DMS53 treated with DMSO at 0.1 percent for 48 hours (cell line): ENCODE measurements around the gene JAG2.

Source experiments
- DNase-seq: peaks from one replicate; lab custom pipeline; 2025; ENCODE audit not compliant: unreplicated experiment; lab: John Stamatoyannopoulos, UW

Gene JAG2

DNA sequence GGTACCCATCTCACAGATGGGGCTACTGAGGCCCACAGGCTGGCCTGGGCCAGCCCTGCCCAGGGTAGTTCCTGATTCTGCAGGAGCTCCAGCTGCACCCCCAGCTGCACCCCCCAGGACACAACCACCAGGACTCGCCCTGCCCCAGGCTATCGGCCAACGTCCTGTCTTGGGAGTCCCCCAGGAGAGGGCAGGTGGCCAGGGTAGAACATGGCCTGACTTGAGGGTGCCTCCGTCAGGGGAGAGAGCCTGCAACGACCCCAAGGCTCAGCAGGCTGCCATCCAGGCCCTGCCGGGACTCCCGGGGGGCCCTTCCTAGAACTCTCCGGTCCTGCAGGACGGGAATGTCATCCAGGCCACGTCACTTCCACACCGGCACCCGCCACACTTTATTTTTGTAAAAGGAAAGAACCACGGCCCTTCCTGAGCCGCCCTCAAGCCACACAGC, 15.8 kb downstream of the JAG2 start:
- DNase-seq: no peak

DNA sequence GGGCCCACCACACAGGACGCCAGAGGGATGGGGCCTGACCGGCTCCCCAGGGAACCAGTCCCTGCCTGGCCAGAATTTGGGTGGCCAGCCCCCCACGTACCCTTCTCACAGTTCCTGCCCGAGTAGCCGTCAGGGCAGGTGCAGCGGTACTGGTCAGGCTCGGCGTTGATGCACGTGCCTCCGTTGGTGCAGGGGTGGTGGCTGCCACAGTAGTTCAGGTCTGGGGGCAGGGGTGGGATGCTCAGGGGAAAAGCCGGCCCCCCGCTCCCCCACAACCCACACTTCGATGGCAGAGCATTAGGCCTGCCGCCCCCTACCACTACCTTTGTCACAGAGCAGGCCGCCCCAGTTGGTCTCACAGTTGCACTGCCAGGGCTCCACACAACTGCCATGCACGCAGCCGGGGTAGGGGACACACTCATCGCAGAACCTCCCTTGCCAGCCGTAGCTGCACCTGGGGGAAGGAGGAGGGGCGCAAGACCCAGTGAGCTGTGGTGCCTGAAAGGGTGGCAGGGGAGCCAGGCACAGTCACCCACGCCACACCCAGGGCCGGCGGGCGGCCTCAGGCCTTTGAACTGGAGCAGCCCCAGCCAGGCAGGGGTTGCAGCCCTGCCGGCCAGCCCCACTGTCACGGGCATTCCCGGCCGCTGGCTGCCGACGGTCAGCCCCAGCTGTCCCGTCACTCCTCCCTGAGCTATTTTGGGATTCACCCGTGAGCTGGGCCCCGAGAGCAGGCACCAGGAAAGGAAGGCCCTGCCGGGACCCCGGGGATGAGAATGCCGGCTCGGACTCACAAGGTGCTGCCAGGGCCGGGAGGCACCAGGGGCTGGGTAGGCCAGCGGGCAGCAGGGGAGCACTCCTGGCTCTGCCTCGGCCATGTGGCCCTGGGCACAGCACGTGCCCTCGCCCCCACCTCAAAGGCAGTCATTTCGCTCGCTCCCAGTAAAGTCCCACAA, 16.5 kb downstream of the JAG2 start:
- no peak for DNase-seq

DNA sequence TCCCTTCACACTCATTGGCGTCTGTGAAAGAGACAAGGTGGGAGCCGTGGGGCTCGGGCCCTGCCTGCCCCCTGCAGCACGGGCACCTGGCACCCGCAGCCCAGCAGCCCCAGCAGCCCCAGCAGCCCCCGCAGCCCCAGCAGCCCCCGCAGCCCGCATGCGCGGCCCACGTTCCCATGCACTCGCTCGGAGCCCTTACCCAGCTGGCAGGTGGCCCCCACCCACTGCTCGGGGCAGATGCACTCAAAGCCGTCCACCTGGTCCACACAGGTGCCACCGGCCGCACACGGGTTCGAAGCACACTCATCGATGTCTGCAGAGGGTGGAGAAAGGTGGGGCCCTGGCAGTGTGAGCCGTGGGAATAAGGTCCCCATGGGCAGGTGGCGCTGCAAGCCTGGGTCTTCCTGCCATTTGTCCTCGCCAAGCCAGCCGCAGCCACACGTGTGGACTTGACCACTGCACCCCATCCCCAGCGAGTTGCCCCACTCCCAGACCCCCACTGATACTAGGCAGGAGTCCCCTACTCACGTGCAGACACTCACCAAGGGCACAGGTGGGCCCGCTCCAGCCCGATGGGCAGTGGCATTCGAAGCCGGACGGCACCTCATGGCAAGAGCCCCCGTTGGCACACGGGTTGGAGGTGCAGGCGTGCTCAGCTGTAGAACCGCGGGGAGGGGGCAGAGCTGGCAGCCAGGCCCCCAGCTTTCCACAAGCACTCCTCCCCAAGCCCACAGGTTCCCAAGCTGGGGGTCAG, 17.3 kb downstream of the JAG2 start:
- DNase-seq: no peak

DNA sequence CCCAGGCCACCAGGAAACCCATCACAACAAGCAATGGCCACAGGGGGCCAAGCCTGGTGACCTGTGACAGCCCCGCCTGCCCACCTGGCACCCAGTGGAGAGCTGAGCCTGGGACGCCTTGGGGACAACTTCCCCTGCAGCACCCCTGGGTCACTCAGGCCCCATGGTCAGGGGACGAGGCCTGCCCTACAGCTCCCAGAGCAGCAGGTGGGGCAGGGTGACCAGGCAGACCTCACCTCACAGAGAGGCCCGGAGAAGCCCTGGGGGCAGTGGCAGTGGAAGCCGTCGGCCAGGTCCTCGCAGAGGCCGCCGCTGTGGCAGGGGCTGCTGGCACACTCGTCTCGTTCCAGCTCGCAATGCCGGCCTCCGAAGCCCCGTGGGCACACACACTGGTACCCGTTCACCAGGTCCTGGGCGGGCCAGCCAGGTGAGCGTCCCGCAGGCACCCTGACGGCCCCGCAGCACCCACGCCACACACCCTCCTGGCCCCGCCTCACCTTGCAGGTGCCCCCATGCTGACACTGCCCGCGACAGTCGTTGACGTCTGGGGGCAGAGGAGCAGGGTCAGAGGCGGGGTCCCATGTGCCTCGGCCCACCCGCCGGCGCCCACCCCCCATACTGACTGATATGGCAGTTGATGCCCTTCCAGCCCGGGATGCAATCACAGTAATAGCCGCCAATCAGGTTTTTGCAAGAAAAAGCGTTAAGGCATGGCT, 18.1 kb downstream of the JAG2 start:
- DNase-seq: no peak

DNA sequence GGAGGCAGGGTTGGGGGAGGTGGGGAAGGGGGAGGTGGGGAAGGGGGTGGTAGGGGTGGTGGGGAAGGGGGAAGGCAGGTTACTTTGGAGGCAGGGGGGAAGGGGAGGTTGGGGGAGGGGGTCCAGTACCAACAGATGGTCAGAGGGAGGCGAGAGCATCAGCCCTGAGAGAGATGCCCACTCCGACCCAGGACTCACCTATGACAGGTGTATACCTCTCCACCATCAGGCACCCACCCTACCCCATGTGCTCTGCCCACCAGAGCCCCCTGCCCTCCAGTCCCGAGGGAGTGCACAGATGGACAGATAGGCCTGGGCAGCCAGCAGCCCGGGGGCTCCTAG, 18.6 kb downstream of the JAG2 start:
- DNase-seq: no peak

DNA sequence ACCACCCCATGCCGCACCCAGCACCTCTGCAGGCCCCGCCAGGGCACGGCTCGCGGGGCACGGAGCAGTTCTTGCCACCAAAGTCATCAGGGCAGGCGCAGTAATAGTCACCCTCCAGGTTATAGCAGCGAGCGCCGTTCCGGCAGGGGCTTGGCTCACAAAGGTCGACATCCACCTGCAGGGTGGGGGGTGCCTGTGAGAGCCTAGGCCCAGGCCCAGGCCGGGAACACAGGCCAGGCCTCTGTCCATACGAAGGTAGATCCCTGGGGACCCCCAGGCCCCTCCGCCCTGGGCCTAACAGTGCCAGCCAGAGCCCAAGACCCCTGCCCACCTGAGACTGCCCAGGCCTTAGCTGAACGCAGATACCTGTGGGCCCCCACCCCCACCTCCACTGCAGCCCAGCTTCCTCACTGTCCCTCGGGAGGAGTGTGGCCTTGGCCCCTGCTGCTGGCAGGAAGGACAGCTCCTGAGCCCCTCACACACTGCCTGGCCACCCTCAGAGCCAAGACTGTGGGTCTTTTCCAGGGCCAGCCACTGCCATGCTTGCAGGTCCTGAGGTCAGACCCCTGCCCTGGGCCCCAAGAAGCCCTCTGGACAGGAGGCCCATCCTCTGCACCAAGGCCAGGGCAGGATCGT, 19.3 kb downstream of the JAG2 start:
- DNase-seq: no peak

DNA sequence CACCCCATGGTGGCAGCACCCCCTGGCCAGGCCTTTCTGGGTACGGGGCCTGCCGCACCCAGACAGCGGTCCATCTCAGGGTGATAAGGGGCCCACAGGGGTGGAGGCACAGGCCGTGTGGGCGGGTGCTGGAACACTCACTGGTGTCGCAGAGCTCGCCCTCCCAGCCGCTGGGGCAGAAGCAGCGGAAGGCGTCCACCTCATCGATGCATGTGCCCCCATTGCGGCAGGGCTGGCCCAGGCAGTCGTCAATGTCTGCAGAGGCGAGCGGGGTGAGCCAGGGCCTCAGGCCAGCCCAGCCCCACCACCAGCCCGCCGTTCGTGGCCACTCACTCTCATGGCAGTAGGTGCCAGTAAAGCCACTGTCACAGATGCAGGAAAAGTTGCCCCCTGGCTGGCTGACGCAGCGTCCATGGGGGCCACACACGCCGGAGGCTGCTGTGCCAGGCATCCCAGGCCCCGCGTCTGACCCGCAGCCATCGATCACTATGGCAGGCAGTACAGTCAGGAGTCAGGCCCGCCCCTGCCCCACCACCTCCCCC, 19.9 kb downstream of the JAG2 start:
- no peak for DNase-seq

DNA sequence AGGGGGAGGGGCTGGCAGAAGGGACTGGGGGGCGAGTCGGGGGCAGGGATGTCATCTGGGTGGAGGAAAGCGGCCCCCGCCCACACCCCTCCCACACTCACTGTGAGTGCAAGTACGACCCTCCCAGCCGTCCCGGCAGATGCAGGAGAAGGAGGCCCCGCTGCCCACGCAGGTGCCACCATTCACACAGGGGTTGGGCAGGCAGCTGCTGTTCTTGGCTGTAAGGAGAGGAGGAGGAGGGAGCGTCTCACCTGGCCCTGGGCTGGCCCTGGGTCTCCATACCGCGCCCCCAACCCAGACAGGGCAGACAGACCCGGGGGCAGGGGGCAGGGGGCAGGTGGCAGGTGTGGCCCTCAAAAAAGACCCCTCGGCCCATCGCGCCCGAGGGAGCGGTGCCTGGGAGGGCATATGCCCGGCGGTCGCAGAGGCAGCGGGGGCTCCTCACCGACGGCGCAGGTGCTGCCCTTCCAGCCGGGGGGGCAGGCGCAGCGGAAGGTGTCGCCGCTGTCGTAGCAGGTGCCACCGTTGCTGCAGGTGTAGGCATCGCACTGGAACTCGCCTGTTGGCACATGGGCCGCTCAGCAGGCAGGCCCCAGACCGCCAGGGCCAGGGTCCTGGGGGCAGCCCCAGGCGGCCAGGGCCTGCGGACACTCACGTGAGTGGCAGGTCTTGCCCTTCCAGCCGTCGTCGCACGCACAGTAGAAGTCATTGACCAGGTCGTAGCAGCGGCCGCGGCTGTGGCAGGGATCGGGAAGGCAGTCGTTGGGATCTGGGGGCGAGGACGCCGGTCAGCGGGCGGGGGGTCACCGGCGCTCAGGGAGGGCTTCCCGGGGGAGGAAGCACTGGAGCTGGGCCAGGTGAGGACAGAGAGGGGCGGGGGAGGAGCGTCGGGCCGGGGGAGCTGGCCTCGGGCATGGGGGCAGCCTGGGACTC, 20.6 kb downstream of the JAG2 start:
- no peak for DNase-seq

DNA sequence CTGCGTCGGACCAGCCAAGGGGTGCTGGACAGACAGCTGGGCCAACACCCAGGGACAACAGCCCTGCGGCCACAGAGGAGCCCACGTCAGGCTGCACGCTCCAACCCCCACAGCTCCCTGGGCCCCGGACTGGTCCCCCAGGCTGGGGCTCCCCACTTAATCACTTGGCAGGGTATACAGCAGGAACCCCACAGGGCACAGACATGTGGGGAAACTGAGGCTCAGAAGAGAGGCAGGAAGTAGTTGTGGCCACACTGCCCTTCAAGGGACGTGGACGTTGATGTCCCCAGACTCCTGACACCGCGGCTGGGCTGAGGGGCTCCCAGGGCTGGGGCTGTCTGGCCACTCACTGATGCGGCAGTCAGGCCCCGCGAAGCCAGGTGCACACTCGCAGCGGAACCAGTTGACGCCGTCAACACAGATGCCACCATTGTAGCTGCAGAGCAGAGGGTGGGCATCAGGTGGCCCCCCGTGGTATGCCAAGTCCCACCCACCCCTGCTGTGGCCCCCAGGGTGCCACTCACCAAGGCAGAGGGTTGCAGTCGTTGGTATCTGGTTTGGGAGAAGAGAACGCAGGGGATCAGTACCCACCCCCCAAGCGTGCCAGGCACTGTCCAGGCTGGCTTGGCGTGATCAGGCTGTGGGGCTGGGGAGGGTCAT, 21.5 kb downstream of the JAG2 start:
- no peak for DNase-seq

DNA sequence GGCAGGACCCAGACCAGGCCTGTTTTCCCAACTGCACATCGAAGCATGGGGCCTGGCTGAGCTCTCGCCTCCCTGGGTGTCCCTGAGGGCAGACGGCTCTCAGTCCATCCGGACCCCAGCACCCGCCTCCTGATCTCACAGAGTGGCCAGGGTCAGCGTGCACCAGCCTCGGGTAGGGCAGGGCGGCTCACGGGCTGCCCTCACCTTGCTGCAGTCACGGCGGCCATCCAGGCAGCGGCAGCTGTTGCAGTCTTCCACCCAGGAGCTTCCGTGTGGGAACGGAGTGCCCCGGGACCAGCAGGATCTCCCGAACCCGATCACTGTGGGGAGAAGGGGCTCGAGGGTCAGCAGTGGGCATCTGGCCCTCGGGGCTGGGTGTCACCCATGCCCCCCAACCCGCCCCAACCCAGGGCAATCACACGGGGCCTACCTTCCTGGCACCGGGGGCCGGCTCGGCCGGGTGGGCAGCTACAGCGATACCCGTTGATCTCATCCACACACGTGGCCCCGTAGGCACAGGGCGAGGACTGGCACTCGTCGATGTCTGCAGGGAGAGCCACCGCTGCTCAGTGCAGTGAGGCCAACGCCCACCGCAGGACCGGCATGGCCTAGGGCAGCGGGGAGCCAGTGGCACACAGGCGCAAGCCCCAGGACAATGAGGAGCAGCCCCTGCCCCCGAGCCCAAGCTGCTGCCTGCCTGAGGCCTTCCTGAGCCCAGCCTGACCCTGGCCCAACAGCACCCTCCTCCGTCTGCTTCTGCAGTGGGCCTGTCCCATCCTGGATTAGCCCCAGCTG, 22.2 kb downstream of the JAG2 start:
- no peak for DNase-seq

DNA sequence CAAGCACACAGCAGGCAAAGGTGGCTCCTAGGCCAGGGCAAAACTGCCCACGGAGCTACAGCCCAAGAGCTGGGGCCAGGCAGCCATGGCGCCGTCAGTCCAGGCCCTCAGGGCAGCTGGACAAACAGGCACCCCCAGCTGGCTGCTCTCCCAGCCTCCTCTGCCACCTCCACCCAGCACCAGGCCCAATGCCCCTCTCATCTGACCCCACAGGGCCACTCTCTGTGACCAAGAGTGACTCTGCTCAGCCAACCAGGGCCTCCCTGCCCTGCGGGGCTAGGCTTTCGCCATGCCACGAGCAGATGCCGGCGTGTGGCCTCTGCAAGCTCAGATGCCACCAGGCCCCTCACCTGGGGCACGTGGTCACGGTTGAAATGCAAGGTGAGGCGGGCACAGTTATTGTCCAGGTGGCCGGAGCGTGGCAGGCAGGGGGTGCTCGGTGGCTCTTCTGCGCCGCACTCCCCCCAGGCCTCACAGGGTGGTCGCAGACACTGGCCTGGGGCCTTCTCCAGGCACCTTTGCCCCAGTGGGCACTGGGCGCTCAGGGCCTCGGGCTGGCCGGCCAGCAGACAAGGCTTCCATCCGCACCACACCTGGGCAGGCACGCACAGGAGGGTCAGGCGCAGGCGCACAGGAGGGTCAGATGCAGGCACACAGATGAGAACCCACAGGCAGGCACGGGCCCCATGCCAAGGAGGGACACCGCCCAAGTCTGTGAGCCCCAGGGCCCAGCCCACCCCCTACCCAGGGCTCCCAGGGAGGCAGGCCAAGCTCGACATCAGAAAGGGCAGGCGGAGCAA, 23.0 kb downstream of the JAG2 start:
- no peak for DNase-seq

DNA sequence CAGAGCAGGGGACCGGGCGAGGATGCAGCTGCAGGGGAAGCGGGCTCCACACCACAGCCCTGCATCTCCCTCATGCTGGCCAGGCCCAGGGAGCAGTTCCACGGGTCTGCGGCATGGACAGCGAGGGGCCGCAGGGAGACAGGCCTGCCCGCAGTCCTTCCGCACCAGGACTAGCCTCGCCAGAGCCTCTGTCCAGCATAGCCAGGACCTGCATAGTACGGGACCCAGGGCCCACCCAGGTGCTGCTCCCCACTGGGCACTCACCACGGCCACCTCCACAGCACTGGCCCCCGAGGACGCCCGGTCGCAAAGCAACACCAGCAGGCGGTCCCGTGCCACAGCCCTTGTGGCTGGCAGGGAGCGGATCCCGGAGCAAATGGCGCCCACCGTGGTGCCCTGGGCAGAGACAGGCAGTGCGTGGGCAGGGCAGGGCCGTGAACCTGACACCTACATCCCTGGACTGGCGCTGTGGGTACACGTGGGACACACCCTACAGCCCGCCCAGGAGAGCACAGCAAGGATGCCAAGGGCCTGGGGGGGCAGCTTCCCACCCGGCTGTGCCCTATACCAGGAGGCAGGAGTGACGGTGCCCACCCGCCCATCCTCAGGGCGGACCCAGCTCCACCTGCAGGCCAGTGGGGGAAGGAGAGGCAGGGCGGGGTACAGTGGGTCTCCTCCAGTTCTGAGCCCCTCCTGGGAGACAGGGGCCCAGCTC, 23.8 kb downstream of the JAG2 start:
- DNase-seq: no peak

DNA sequence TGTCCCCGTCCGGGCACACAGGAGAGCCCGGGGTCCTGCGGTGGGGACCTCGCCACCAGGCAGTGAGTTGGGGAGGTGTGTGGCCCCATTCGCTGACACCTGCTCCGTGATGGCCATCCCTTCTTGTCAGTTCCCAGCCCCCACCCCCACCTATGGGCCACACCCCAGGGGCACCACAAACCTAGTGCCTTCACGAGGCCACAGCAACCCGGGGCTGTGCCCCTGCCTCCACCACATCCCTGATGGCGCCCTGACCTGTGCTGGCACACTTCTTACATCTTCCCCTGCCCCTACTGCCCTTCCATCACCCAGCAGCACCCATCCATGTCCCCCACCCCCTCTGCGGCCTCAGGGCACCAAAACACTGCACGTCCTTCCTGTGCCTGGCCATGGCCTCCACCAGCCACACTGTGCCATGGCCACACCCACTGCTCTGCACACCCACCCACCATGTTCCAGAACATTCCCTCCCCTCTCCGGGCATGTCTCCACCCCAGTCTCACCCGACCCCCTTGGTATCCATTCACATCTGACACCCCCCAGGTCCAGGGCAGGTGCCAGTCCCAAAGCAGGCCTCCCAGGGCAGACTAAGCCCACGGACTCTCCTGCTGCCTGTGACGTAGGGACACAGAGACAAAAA, 24.4 kb downstream of the JAG2 start:
- no peak for DNase-seq

DNA sequence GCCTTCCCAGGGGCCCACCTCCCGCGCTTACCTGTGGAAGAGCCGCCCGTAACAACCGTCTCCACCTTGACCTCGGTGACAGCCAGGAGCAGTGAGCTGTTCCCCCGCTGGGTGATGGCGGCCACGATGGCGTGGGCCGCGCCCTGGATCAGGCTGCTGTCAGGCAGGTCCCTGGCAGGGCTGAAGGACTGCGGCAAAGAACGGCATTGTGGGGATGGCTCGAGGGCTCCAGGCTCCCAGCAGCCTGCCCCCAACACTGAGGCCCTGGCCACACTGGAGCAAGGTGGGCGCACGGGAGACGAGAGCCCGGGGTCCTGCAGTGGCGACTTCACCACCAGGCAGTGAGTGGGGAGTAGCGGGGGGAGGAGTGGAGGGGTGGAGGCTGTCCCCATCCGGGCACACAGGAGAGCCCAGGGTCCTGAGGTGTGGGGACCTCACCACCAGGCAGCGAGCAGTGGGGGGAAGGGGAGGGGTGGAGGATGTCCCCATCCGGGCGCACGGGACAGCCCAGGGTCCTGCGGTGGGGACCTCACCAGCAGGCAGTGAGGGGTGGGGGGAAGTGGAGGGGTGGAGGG, 25.0 kb downstream of the JAG2 start:
- DNase-seq: no peak

DNA sequence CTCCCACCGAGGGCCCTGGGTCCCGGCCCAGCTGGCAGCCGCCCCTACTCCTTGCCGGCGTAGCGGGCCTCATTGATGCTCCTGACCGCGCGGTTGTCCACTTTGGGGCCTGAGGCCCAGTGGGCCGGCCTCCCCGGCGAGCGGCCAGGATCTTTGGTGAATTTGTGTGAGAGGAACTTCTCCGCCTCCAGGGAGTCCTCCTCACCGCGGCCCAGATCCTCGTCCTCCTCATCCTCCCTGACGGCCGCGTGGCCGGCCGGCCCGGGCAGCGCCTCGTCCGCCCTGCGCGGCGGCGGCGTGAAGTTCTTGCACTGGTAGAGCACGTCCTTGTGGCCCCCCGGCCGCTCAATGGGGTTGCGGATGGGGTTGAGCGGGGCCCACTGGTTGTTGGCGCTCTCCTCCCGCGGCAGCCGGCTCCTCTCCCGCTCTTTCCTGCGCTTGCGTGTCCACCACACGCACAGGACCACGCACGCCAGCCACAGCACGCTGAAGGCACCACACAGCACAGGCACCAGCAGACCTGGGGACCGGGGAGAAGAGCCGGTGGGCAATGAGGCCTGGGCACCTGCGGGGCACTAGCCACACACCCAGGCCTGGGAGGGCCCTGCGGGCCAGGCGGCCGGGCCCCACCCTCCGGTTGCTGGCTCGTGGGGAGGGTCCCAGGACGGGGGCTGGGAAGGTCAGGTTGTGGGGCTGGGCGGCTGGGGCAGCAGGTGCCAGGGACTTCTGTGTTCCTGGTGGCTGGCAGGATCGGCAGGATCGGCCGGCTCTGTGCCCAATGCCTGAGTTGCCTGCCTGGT, 25.7 kb downstream of the JAG2 start:
- DNase-seq: no peak
